Esophagus muscularis mucosa (tissue), 4 donors: ENCODE data around the gene ACTN4. TPM values are rescaled to one million over a fixed set of nuclear protein-coding genes. Genes with fewer than 3 reads are reported as not detected.
A peak's percentile ranks its signal among the peaks of the same experiment; 100 is the strongest.
"Not testable (repeated sequence)": the region's sequence is repeated elsewhere in the genome, so short reads cannot be mapped to it uniquely, and the experiment has no call there.

Experiments used
- DNase-seq: peaks from one replicate; pipeline ENCODE4 v3.0.0-alpha.2; 2017; ENCODE audit errors: extremely low spot score
- H3K27ac ChIP-seq, 4 donors: fragments of 200-600 bp; sonication (generic); replicated peaks in 1 of 4; 1 replicate in 3 of 4; 2 replicates in 1 of 4; pipeline ENCODE4 v1.5.1; 2016 to 2019; ENCODE audit warnings: mild to moderate bottlenecking in 1 of 4
- H3K27me3 ChIP-seq, 4 donors: fragments of 200-600 bp; sonication (generic); one replicate each; pipeline versions ENCODE4 v1.5.1 to v1.6.0; 2016 to 2019
- H3K36me3 ChIP-seq, 4 donors: fragments of 200-600 bp; sonication (generic); one replicate each; pipeline ENCODE4 v1.5.1; 2016 to 2019
- H3K4me1 ChIP-seq, 4 donors: fragments of 200-600 bp; sonication (generic); one replicate each; pipeline ENCODE4 v1.5.1; 2016 to 2019
- H3K4me3 ChIP-seq, 4 donors: fragments of 200-600 bp; sonication (generic); 1 replicate in 2 of 4; 2 replicates in 2 of 4; pipeline ENCODE4 v1.5.1; 2016 to 2019; ENCODE audit warnings: mild to moderate bottlenecking in 4 of 4, moderate library complexity in 1 of 4
- H3K9me3 ChIP-seq, 4 donors: fragments of 200-600 bp; sonication (generic); 1 replicate in 3 of 4; 2 replicates in 1 of 4; pipeline ENCODE4 v1.5.1; 2016 to 2019
- EP300 ChIP-seq: sonication (generic); formaldehyde crosslinking; IDR thresholded peaks from one replicate; pipeline ENCODE4 v1.6.1; 2017; ENCODE audit warnings: antibody characterized with exemption
- POLR2A ChIP-seq: fragments of 450-650 bp; IDR thresholded peaks from one replicate; pipeline ENCODE4 v1.6.1; 2017; ENCODE audit warnings: antibody characterized with exemption, moderate library complexity, mild to moderate bottlenecking, low read depth
- POLR2AphosphoS5 ChIP-seq, 2 donors: sonication (generic); formaldehyde crosslinking; IDR thresholded peaks; one replicate each; pipeline ENCODE4 v1.6.1; 2017; ENCODE audit warnings: antibody characterized with exemption in 2 of 2
- WGBS: methylation state at CpG from one replicate; pipeline ENCODE4 v1.1.5; 2018; 5-methylcytosine and 5-hydroxymethylcytosine counted together
- intact Hi-C: fragments of 100-400 bp; cut with DNase I; formaldehyde crosslinking; loops from one replicate; pipeline ENCODE4 v1.15.1; 2023
- total RNA-seq, 4 donors: library from RNA; depleted of rRNA; stranded (reverse); fragments of >200 nt; gene quantifications; one replicate each; pipeline versions ENCODE4 v1.1.0 to v1.2.1, GENCODE V29; 2016
- TF ChIP-seq, protein P1 (sequence below), 3 experiments: fragments of 200-600 bp in 2 of 3; fragments of 450-650 bp in 1 of 3; sonication (generic) in 2 of 3; IDR thresholded peaks; one replicate each; pipeline ENCODE4 v1.5.1; 2017 to 2019; ENCODE audit warnings: antibody characterized with exemption in 3 of 3, mild to moderate bottlenecking in 2 of 3, moderate library complexity in 1 of 3

The ACTN4 gene
- total RNA-seq, 4 donors from 2014 or later = 416 to 816 (median 598) TPM

DNA sequence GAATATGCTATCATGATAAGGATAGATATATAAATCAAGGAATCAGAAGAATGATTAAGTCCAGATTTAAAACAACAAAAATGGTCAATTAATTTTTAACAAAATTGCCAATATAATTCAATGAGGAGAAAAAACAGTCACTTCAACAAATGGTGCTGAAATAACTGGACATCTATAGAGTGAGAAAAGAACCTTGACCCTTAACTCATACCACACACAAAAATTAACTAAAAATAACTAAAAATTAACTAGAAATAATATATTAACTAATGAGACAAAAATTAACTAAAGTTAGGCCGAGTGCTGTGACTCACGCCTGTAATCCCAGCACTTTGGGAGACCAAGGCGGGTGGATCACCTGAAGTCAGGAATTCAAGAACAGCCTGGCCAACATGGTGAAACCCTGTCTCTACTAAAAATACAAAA lies 116.4 kb downstream of the ACTN4 start:
- DNase-seq = no peak
- intact Hi-C loops = no loop called here
- TF ChIP-seq EP300 (no peak), POLR2AphosphoS5 (IDR thresholded peaks at IDR 0.05) (no peak), POLR2A (no peak)
- TF ChIP-seq, protein P1, sequence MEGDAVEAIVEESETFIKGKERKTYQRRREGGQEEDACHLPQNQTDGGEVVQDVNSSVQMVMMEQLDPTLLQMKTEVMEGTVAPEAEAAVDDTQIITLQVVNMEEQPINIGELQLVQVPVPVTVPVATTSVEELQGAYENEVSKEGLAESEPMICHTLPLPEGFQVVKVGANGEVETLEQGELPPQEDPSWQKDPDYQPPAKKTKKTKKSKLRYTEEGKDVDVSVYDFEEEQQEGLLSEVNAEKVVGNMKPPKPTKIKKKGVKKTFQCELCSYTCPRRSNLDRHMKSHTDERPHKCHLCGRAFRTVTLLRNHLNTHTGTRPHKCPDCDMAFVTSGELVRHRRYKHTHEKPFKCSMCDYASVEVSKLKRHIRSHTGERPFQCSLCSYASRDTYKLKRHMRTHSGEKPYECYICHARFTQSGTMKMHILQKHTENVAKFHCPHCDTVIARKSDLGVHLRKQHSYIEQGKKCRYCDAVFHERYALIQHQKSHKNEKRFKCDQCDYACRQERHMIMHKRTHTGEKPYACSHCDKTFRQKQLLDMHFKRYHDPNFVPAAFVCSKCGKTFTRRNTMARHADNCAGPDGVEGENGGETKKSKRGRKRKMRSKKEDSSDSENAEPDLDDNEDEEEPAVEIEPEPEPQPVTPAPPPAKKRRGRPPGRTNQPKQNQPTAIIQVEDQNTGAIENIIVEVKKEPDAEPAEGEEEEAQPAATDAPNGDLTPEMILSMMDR (IDR thresholded peaks at IDR 0.05) = no peak

DNA sequence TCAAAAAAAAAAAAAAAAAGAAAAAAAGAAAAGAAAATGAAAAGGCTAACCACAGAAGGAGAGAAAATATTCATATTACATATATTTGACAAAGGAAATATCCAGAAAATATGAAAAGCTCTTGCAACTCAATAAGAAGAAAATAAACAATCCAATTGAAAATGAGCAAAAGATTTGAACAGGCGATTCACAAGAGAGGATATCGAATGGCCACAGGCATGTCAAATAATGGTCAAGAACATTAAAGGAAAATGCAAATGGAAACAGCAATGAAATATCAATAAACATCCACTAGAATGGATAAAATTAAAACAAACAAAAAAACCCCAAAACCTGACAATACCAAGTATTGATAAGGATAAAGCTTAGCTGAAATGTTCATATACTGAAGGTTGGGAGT lies 117.8 kb downstream of the ACTN4 start:
- Histone ChIP-seq H3K4me3 (no peak overlapping the region), H3K27me3 (no peaks in the 10 kb centered on the region), H3K36me3 (no peaks in the 10 kb centered on the region), H3K9me3 (no peaks in the 10 kb centered on the region), H3K27ac (no peak overlapping the region), H3K4me1 (peaks cover 8 to 10% (median 8%) of the 10 kb centered on the region in 4 donors)
- WGBS = 95% methylated on average over 2 of the region's 2 CpGs
- no peak for DNase-seq
- TF ChIP-seq, protein P1 (IDR thresholded peaks at IDR 0.05) = no peak
- TF ChIP-seq POLR2AphosphoS5 (IDR thresholded peaks at IDR 0.05) (no peak), POLR2A (no peak), EP300 (no peak)
- intact Hi-C loops = no loop called here

More for the DNA sequence above, 116.4 kb downstream of the ACTN4 start:
- Histone ChIP-seq H3K4me3 (no peak overlapping the region), H3K27ac (no peak overlapping the region), H3K4me1 (no peaks in the 10 kb centered on the region), H3K27me3 (no peaks in the 10 kb centered on the region), H3K9me3 (no peaks in the 10 kb centered on the region), H3K36me3 (no peaks in the 10 kb centered on the region)
- WGBS = 92% methylated on average over 3 of the region's 3 CpGs

DNA sequence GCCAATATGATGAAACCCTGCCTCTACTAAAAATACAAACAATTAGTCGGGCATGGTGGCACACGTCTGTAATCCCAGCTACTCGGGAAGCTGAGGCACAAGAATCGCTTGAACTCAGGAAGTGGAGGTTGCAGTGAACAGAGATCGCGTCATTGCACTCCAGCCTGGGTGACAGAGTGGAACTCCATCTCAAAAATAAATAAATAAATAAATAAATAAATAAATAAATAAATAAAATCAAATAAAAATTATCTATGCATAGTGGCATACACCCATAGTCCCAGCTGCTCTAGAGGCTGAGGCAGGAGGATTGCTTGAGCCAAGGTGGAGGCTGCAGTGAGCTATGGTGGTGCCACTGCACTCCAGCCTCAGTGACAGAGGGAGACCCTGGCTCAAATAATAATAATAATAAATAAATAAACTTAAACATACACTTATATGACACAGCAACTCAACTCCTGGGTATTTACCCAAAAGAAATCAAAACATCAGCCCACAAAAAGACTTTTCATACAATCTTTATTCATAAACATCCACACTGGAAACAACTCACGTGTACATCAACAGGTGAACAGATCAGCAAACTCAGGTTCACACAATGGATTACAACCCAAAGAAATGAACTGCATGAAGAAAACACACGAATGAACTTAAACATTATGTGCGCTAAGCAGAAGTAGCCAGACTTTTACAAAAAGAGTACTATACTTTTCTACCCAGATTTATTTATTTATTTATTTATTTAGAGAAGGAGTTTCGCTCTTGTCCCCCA lies 119.0 kb downstream of the ACTN4 start:
- TF ChIP-seq, protein P1 (IDR thresholded peaks at IDR 0.05) = no peak
- no peak for TF ChIP-seq POLR2A
- TF ChIP-seq EP300 = no peak
- no peak for TF ChIP-seq POLR2AphosphoS5 (IDR thresholded peaks at IDR 0.05)
- H3K9me3 ChIP-seq = no peaks in the 10 kb centered on the region
- no peak overlapping the region for H3K4me3 ChIP-seq
- H3K27me3 ChIP-seq = no peaks in the 10 kb centered on the region
- no peak overlapping the region for H3K27ac ChIP-seq
- H3K36me3 ChIP-seq = no peaks in the 10 kb centered on the region
- no peak for DNase-seq
- 87% methylated on average over 10 of the region's 10 CpGs for WGBS
- intact Hi-C loops = no loop called here
- peaks cover 8 to 10% (median 9%) of the 10 kb centered on the region in 4 donors for H3K4me1 ChIP-seq

DNA sequence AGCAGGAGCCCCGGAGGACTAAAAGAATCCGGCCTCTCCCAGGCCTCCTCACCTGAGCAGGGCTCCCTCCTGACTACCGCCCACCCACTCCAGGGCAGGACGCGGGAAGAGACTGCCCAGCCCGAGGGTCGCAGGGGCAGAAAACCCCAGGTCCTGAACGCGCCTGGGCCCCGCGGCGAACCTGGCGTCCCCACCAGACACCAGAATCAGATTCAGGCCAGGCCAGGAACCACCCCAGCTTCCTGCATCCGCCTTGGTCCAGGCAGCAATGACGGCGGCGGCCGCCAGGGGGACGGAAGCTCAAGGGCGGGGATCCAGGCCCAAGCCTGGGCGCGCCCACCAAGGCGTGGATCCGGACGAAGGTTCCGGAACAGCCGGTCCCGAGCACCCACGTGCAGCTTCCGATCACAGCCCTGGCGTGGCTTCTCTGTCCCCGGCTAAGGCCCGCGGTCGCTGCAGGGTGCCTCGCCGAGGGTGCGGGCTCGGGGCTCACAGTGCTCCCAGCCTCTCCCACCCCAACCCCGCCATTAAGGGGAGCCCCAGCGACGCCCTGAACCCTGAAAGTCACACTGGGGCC lies 122.3 kb downstream of the ACTN4 start:
- TF ChIP-seq POLR2A (no peak), POLR2AphosphoS5 (IDR thresholded peaks at IDR 0.05) (peak; percentile 76 to 92)
- TF ChIP-seq, protein P1 (IDR thresholded peaks at IDR 0.05) = peak; percentile 62 to 89 (median 85)
- Histone ChIP-seq H3K4me3 (peak overlapping the region; percentile 33 to 53 (median 42)), H3K27ac (peak overlapping the region; percentile 42 to 67 (median 48)), H3K4me1 (peaks cover 8 to 10% (median 9%) of the 10 kb centered on the region in 4 donors), H3K27me3 (no peaks in the 10 kb centered on the region), H3K36me3 (no peaks in the 10 kb centered on the region), H3K9me3 (no peaks in the 10 kb centered on the region)
- peak; percentile 96 for DNase-seq
- intact Hi-C loops = no loop called here
- WGBS = 29% methylated on average over 18 of the region's 42 CpGs

DNA sequence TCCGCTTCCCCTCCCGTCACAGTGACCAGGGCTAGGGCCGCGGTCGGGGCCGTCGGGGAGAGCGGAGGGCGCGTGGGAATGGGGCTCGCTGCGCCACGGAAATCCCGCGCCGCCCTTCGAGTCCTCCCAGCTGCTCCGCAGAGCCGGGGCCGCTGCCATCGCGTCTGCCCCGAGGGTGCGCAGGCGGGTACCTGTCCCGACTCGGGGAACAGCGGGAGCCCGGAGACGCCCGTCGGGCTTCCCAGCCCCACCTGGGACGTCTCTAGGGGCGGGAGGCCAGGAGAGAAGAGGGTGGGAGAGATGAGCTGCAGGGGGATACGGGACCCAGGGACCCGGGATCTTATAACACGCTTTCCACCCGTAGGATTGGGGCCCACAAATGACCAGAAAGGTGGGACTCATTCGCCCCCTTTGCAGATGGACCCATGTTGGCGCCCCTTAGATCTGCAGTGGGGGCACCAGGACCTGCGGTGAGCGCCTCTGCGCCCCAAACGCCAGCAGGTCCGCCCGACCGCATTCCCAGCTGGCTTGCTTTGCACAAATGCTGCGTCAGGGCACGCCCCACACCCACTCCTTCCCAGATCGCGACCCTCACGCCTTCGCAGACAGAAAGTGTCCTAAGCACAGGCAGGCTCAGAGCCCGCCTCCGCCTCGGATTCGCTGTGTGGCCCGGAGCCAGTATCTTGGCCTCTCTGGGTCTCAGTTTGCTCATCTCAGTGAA lies 122.9 kb downstream of the ACTN4 start:
- H3K4me1 ChIP-seq, H3K9me3 ChIP-seq, intact Hi-C loops, H3K27me3 ChIP-seq, H3K36me3 ChIP-seq, DNase-seq: not testable (repeated sequence)
- H3K4me3 ChIP-seq = peak overlapping the region; percentile 33 to 53 (median 42)
- WGBS = no CpG with 5 or more reads among the region's 58 CpGs
- peak overlapping the region in 3 of 4 donors; percentile 45 to 67 (median 52) for H3K27ac ChIP-seq

DNA sequence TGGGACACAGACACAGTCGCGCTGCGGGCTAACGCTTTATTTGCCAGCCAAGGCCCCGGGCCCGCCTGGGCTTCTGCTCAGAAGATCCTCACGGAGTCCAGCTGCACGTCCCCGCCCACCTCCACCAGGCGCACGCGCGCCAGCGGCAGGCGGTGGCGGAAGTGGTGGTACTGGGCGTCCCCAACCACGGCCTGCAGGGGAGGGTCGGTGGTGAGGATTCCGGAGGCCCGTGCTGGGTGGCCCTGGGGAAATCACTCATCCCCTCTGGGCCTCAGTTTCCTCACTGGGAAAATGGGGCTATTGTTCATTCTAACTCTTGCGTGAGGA lies 123.5 kb downstream of the ACTN4 start:
- H3K27ac ChIP-seq, intact Hi-C loops, H3K27me3 ChIP-seq, H3K4me1 ChIP-seq, H3K9me3 ChIP-seq, DNase-seq, H3K36me3 ChIP-seq: not testable (repeated sequence)
- H3K4me3 ChIP-seq = peak overlapping the region in 1 of 4 donors; percentile 40
- whole genome bisulfite sequencing = 33% methylated on average over 1 of the region's 22 CpGs

DNA sequence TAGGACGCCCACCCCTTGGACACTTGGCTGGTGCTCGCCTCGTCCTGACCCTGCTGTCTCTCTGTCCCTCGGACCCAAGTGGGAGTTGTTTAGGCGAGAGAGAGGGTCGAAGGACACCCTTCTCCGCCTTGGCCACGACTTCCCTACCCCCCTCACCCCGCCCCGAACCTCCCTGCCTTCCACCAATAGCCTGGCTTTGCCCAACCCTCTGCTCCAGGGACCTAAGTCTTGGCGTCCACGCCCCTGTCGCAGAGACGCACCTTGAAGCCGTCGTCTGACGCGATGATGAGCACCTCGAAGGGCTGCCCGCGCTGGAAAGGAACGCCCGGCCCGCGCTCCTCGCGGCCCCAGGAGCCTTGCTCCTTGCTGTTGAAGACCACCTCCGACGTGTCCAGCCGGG lies 124.1 kb downstream of the ACTN4 start:
- H3K4me1 ChIP-seq, H3K4me3 ChIP-seq, intact Hi-C loops, H3K27me3 ChIP-seq, H3K9me3 ChIP-seq, H3K36me3 ChIP-seq, H3K27ac ChIP-seq, DNase-seq: not testable (repeated sequence)
- WGBS = no CpG with 5 or more reads among the region's 30 CpGs
